ENCODE data around the gene L1CAM. TPM values are rescaled to one million over a fixed set of nuclear protein-coding genes. Genes with fewer than 3 reads are reported as not detected.

Gene L1CAM
- total and polyA plus RNA-seq, 2 of the 8 experiments (the other 6 are each of a cell fraction or from before 2014, with no cell fraction given) = 11.0 to 43.0 TPM

GRCh38 chrX:153831429-153832150 is 54.4 kb downstream of the L1CAM start:
- WGBS, 2 experiments (ENCODE audit: extremely low coverage in 1 of 2, insufficient coverage in 1 of 2, insufficient read length in 1 of 2, insufficient replicate concordance in 2 of 2, low coverage in 1 of 2, low lambda C conversion rate in 2 of 2, missing lambda C conversion rate in 1 of 2) = 64% methylated on average over 10 of the region's 23 CpGs; no CpG with 5 or more reads in 1 of the 2 experiments
- FAIRE-seq (no peak), DNase-seq (ENCODE audit: low read depth in 1 of 2, low spot score in 2 of 2) (no peak)
- no peak overlapping the region for H4K91ac ChIP-seq (replicated peaks; ENCODE audit: insufficient read length, low read length)
- H3K18ac ChIP-seq (ENCODE audit: extremely low read depth, low read length) = no peak overlapping the region; the same call in 1 of the 2 replicates
- H3K4me2 ChIP-seq (ENCODE audit: insufficient read depth in 1 of 2, low read depth in 2 of 2, low read length in 2 of 2) = peak overlapping the region; percentile 60 to 79
- ChIA-PET CTCF (ENCODE audit: partially characterized antibody) (interaction anchor here (1.4 kb wide), 1 partner anchor 22 kb away, joined by 5 read pairs; no protein-coding TSS in a partner anchor), POLR2A (ENCODE audit: partially characterized antibody) (interaction anchor here (2.0 to 3.2 kb wide), 3 partner anchors 11 to 17 kb away, joined by 4 to 13 read pairs (median 11); no protein-coding TSS in a partner anchor)
- H2AK5ac ChIP-seq (ENCODE audit: low read depth, low read length) = peak overlapping the region; percentile 65; the same call in 1 of the 2 replicates
- H2BK20ac ChIP-seq (ENCODE audit: low read length) = no peak overlapping the region
- peak overlapping the region; percentile 25 for H3K56ac ChIP-seq (replicated peaks; ENCODE audit: insufficient read length, low read depth, low read length)
- H2BK15ac ChIP-seq (ENCODE audit: low read length) = no peak overlapping the region; the same call in 1 of the 2 replicates
- peak overlapping the region; percentile 32 to 61 (median 46); a peak in 6 of 8 replicates for H3K4me3 ChIP-seq (ENCODE audit: extremely low read depth in 1 of 4, insufficient read depth in 2 of 4, low read depth in 3 of 4, low read length in 4 of 4)
- H3K79me2 ChIP-seq (ENCODE audit: control insufficient read depth in 1 of 2, insufficient read depth in 2 of 2, low read length in 2 of 2) = peaks cover 11 to 27% of the 10 kb centered on the region in 2 experiments; a peak in 3 of 4 replicates
- H2BK12ac ChIP-seq (ENCODE audit: low read depth, low read length) = 0 out of 2 replicates have a peak overlapping the region, but pooled peaks have one; percentile 39
- peak overlapping the region; percentile 79; the same call in 1 of the 2 replicates for H4K8ac ChIP-seq (ENCODE audit: extremely low read depth, insufficient read depth, low read length)
- H3K4ac ChIP-seq (replicated peaks; ENCODE audit: insufficient read length, low read depth, low read length) = no peak overlapping the region
- H3K27ac ChIP-seq (ENCODE audit: low read depth, low read length) = no peak overlapping the region
- H2BK5ac ChIP-seq (ENCODE audit: low read depth, low read length) = no peak overlapping the region
- H3K23ac ChIP-seq (ENCODE audit: insufficient read length) = no peak overlapping the region
- H2BK120ac ChIP-seq (replicated peaks; ENCODE audit: low read depth, low read length) = no peak overlapping the region
- H3K27me3 ChIP-seq (replicated peaks in 1 of 4; ENCODE audit: control insufficient read depth in 3 of 4, extremely low read depth in 1 of 4, insufficient read depth in 3 of 4, low read length in 3 of 4) = peaks cover 0 to 6% (median 2%) of the 10 kb centered on the region in 4 experiments; a peak in 3 of 7 replicates
- no peaks in the 10 kb centered on the region for H3K79me1 ChIP-seq (ENCODE audit: low read depth, low read length)
- no peaks in the 10 kb centered on the region for H3K23me2 ChIP-seq (ENCODE audit: low read depth, low read length)
- H4K5ac ChIP-seq (ENCODE audit: insufficient read length, low read depth, low read length) = no peak overlapping the region
- H3K9ac ChIP-seq (replicated peaks in 1 of 4; ENCODE audit: extremely low read depth in 1 of 4, low read depth in 3 of 4, low read length in 3 of 4) = no peak overlapping the region
- peaks cover 0 to 15% (median 8%) of the 10 kb centered on the region in 4 experiments; a peak in 5 of 7 replicates for H3K4me1 ChIP-seq (replicated peaks in 1 of 4; ENCODE audit: control insufficient read depth in 3 of 4, insufficient read depth in 4 of 4, low read length in 3 of 4)
- no peaks in the 10 kb centered on the region for H3K9me3 ChIP-seq (ENCODE audit: insufficient read depth in 2 of 2, low read depth in 1 of 2, low read length in 1 of 2)
- no peaks in the 10 kb centered on the region for H3K36me3 ChIP-seq (ENCODE audit: control insufficient read depth in 2 of 4, insufficient read depth in 4 of 4, low read length in 3 of 4)
- no peak overlapping the region for H3K14ac ChIP-seq (ENCODE audit: insufficient read length)
- H4K20me1 ChIP-seq (replicated peaks in 1 of 2; ENCODE audit: control insufficient read depth in 1 of 2, insufficient read depth in 2 of 2, low read length in 2 of 2) = no peaks in the 10 kb centered on the region
- H2AFZ ChIP-seq (ENCODE audit: low read length) = no peak overlapping the region
- TF ChIP-seq SIRT6 (IDR thresholded peaks at IDR 0.05; ENCODE audit: low read length) (no peak), SP1 (IDR thresholded peaks at IDR 0.05; ENCODE audit: low read depth, low read length) (no peak), CTBP2 (IDR thresholded peaks at IDR 0.05; ENCODE audit: borderline replicate concordance, insufficient read depth, insufficient read length, low read length) (no peak), GABPA (IDR thresholded peaks at IDR 0.05; ENCODE audit: borderline replicate concordance, insufficient read depth, low read length) (no peak), JUND (IDR thresholded peaks at IDR 0.05; ENCODE audit: low read length) (no peak), E2F6 (IDR thresholded peaks at IDR 0.05) (no peak), BACH1 (IDR thresholded peaks at IDR 0.05; ENCODE audit: low read length) (no peak), CREB1 (IDR thresholded peaks at IDR 0.05) (no peak), POU5F1 (IDR thresholded peaks at IDR 0.05; ENCODE audit: low read depth, low read length) (no peak), NRF1 (IDR thresholded peaks at IDR 0.05; ENCODE audit: low read depth, low read length) (no peak), ZNF274 (IDR thresholded peaks at IDR 0.05; ENCODE audit: borderline replicate concordance, extremely low read depth, low read length) (no peak), TBP (IDR thresholded peaks at IDR 0.05; ENCODE audit: low read depth, low read length) (no peak)
